ENCODE results near the gene WDR38.
"Not testable (repeated sequence)": the region's sequence is repeated elsewhere in the genome, so short reads cannot be mapped to it uniquely, and the experiment has no call there.

- not testable (repeated sequence) for TF ChIP-seq CTCF, EZH2 (IDR thresholded peaks at IDR 0.05)
Measured at GRCh38 chr9:124838132-124838531, 15.1 kb upstream of the WDR38 start.
